Sigmoid colon (tissue), 4 donors: ENCODE results near the gene NPLOC4.

ENCODE experiments used
- CTCF ChIP-seq, 4 experiments: fragments of 450-650 bp in 3 of 4; fragments of 200-600 bp in 1 of 4; IDR thresholded peaks; one replicate each; pipeline ENCODE4 v1.5.1; 2016 to 2019; ENCODE audit warnings: antibody characterized with exemption in 4 of 4, mild to moderate bottlenecking in 3 of 4, moderate library complexity in 2 of 4
- POLR2A ChIP-seq, 2 donors: fragments of 450-650 bp; IDR thresholded peaks; one replicate each; pipeline ENCODE4 v1.6.1; 2016; ENCODE audit warnings: antibody characterized with exemption in 2 of 2, mild to moderate bottlenecking in 2 of 2, moderate library complexity in 2 of 2
- POLR2AphosphoS5 ChIP-seq, 4 donors: sonication (generic); formaldehyde crosslinking; IDR thresholded peaks; one replicate each; pipeline ENCODE4 v1.6.1; 2017; ENCODE audit warnings: antibody characterized with exemption in 4 of 4

GRCh38 chr17:81676906-81677305 is 40.0 kb upstream of the NPLOC4 start:
- TF ChIP-seq CTCF (IDR thresholded peaks at IDR 0.05) (no peak), POLR2A (IDR thresholded peaks at IDR 0.05) (no peak), POLR2AphosphoS5 (IDR thresholded peaks at IDR 0.05) (no peak)
